Fibroblast of villous mesenchyme (primary cell): ENCODE data around the gene AHDC1. TPM values are rescaled to one million over a fixed set of nuclear protein-coding genes. Genes with fewer than 3 reads are reported as not detected.
A peak's percentile ranks its signal among the peaks of the same experiment; 100 is the strongest.
"Not testable (repeated sequence)": the region's sequence is repeated elsewhere in the genome, so short reads cannot be mapped to it uniquely, and the experiment has no call there.

Experiments used
- DNase-seq: peaks from one replicate; pipeline ENCODE4 v3.0.0-alpha.2; 2010; ENCODE audit warnings: low read depth
- H3K4me3 ChIP-seq: 2 replicates; pipeline ENCODE4 v1.5.1; 2011; ENCODE audit warnings: low read depth, mild to moderate bottlenecking, low read length
- CTCF ChIP-seq: IDR thresholded peaks from 2 replicates; pipeline ENCODE4 v1.5.1; 2012; ENCODE audit warnings: low read depth, mild to moderate bottlenecking, low read length; ENCODE audit not compliant: insufficient read depth
- total RNA-seq: library from RNA; depleted of rRNA; stranded (reverse); fragments of >200 nt; gene quantifications from 2 replicates; pipeline ENCODE4 v1.2.3, GENCODE V29; 2012

The AHDC1 gene
- total RNA-seq, 1 donor, result 22.5 TPM

- no peak overlapping the region for H3K4me3 ChIP-seq
- DNase-seq, result peak; percentile 60
- no peak for TF ChIP-seq CTCF
These were observed 48.1 kb downstream of the AHDC1 start for GRCh38 chr1:27555700-27556424.

DNA sequence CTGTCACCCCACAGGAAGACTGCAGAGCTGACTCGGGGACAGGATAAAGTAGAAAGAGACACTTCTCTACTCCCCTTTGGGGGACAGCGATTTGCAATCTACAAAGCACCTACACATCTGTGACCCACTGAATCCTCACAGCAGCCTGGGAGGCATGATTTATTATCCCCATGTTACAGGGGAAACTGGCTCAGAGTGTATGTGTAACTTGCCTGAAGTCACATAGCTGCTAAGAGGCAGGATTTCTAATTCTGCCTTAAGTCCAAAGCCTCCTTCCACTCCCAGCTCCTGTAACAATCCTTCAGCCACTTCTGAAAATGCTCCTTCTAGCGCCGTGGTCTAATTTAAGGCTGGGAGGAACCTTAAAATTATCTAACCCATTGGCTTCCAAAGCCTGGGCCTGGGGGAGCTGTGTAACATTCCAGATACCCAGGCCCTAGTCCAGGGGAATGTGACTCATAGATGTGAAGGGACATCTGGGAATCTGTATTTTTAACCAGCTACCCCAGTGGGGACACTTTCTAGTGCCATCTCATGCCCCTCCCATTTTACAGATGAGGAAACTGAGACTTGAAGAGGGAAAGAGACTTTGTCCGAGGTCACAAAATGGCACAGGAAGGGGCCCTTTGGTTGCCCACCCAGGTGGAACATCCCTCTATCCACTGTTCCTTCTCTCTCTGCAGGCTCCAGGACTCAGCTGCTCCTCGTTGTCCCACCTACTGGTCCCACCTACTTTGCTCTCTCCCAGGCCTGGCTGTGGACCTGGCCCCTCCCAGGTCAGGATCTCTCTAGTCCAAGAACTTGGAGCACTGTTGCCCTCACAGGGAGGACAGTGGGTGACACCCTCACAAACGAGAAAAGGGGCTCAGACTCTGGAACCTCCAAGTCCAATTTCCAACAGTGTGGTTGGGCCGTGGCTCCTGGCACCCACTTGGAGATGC is 48.9 kb downstream of the AHDC1 start:
- H3K4me3 ChIP-seq, result no peak overlapping the region
- no peak for DNase-seq
- TF ChIP-seq CTCF, result no peak

DNA sequence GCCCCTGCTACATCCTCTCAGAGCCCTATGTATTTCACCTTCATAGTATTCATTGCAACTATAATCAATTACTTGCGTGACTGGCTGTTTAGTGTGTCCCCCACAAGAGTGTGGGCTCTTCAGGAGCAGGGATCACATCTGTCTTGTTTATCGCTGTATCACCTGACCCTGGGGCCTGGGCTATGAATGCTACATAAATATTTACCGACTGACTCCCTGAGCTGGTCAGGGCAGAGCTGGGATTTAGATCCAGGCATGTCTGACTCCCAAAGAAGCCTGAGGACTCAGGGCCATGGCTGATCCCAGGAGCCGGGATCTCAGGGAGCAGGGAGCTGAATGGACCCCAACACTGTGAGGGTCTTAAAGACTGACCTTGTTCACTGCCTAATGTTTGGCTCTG is 49.7 kb downstream of the AHDC1 start:
- no peak for DNase-seq
- no peak for TF ChIP-seq CTCF
- H3K4me3 ChIP-seq, result no peak overlapping the region

- H3K4me3 ChIP-seq, result not testable (repeated sequence)
These were observed 50.1 kb downstream of the AHDC1 start for GRCh38 chr1:27553823-27554222.

DNA sequence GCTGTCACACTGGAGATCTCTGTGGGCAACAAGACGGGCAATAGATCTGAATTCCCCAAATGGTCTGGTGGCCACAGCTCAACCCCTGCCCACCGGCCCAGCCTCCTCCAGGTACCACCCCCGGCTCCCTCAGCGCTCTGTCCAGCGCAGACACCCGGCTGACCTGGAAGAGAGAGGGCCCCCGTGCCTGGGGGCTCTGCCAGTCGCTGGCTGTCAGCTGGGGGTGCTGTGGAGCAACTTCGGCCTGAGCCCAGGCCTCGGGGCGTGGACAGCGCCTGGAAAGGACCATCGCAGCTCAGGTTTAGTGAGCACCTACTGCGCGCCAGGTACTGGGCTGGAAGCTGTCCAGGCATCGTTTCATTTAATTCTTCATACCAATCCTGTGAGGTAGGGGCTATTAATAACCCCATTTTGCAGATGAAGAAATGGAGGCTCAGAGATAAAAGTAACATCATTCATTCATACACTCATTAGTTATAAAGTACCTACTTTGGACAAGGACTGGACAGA is 51.0 kb downstream of the AHDC1 start:
- no peak for DNase-seq
- H3K4me3 ChIP-seq, result no peak overlapping the region
- TF ChIP-seq CTCF, result no peak

More at GRCh38 chr1:27553823-27554222, 50.1 kb downstream of the AHDC1 start:
- DNase-seq, result not testable (repeated sequence)

GRCh38 chr1:27551953-27552312 is 52.0 kb downstream of the AHDC1 start:
- no peak for TF ChIP-seq CTCF

GRCh38 chr1:27551170-27551952 is 52.6 kb downstream of the AHDC1 start:
- DNase-seq, result no peak
- no peak for TF ChIP-seq CTCF
- no peak overlapping the region for H3K4me3 ChIP-seq

More at GRCh38 chr1:27551953-27552312, 52.0 kb downstream of the AHDC1 start:
- no peak overlapping the region for H3K4me3 ChIP-seq
- DNase-seq, result no peak
